ENCODE measurements around the gene SMARCB1.

The SMARCB1 gene

GRCh38 chr22:23829845-23830372, 43.1 kb downstream of the SMARCB1 start:
- Histone ChIP-seq H3K4me2 (ENCODE audit: low read depth, low read length, poor library complexity, severe bottlenecking) (no peak overlapping the region), H3K79me2 (ENCODE audit: insufficient read depth, low read length) (peaks cover 40% of the 10 kb centered on the region), H3K4me3 (ENCODE audit: insufficient read depth, low read length, poor library complexity, severe bottlenecking) (no peak overlapping the region), H3F3A (ENCODE audit: insufficient read depth) (0 out of 2 replicates have a peak, but pooled peaks cover 9% of the 10 kb centered on the region), H2AFZ (ENCODE audit: low read depth, low read length, severe bottlenecking) (no peak overlapping the region), H3K9me2 (replicated peaks; ENCODE audit: insufficient read depth, low read length) (no peaks in the 10 kb centered on the region), H3K27me3 (ENCODE audit: low read length) (no peaks in the 10 kb centered on the region), H3K36me3 (ENCODE audit: low read length) (0 out of 2 replicates have a peak, but pooled peaks cover 3% of the 10 kb centered on the region), H4K20me1 (ENCODE audit: low read depth, low read length) (peaks cover 6% of the 10 kb centered on the region; the same call in 1 of the 2 replicates), H3K27ac (ENCODE audit: low read depth, low read length) (no peak overlapping the region), H3K9me3 (ENCODE audit: insufficient read depth, low read length) (no peaks in the 10 kb centered on the region), H3K9ac (ENCODE audit: low read length) (no peak overlapping the region)
- TF ChIP-seq EZH2phosphoT487 (conservative IDR thresholded peaks at IDR 0.05; ENCODE audit: low read length), result no peak
- no peak for TF ChIP-seq CTCF (IDR thresholded peaks at IDR 0.05; ENCODE audit: insufficient read depth, low read length, poor library complexity, severe bottlenecking)

GRCh38 chr22:23831261-23831660, 44.5 kb downstream of the SMARCB1 start:
- H2AFZ ChIP-seq (ENCODE audit: low read depth, low read length, severe bottlenecking), result no peak overlapping the region
- peaks cover 6% of the 10 kb centered on the region; the same call in 1 of the 2 replicates for H4K20me1 ChIP-seq (ENCODE audit: low read depth, low read length)
- H3K27ac ChIP-seq (ENCODE audit: low read depth, low read length), result no peak overlapping the region
- 0 out of 2 replicates have a peak, but pooled peaks cover 3% of the 10 kb centered on the region for H3K36me3 ChIP-seq (ENCODE audit: low read length)
- no peak for TF ChIP-seq CTCF (IDR thresholded peaks at IDR 0.05; ENCODE audit: insufficient read depth, low read length, poor library complexity, severe bottlenecking)
- no peak for TF ChIP-seq EZH2phosphoT487 (conservative IDR thresholded peaks at IDR 0.05; ENCODE audit: low read length)
- H3K9me3 ChIP-seq (ENCODE audit: insufficient read depth, low read length), result no peaks in the 10 kb centered on the region
- no peak overlapping the region for H3K9ac ChIP-seq (ENCODE audit: low read length)
- no peaks in the 10 kb centered on the region for H3K9me2 ChIP-seq (replicated peaks; ENCODE audit: insufficient read depth, low read length)
- H3K4me3 ChIP-seq (ENCODE audit: insufficient read depth, low read length, poor library complexity, severe bottlenecking), result no peak overlapping the region
- no peaks in the 10 kb centered on the region for H3K27me3 ChIP-seq (ENCODE audit: low read length)
- H3K4me2 ChIP-seq (ENCODE audit: low read depth, low read length, poor library complexity, severe bottlenecking), result no peak overlapping the region
- H3F3A ChIP-seq (ENCODE audit: insufficient read depth), result peaks cover 16% of the 10 kb centered on the region; the same call in 1 of the 2 replicates
- peaks cover 36% of the 10 kb centered on the region for H3K79me2 ChIP-seq (ENCODE audit: insufficient read depth, low read length)

- H3K79me2 ChIP-seq (ENCODE audit: insufficient read depth, low read length), result peaks cover 36% of the 10 kb centered on the region
- no peaks in the 10 kb centered on the region for H3K9me3 ChIP-seq (ENCODE audit: insufficient read depth, low read length)
- H4K20me1 ChIP-seq (ENCODE audit: low read depth, low read length), result peaks cover 6% of the 10 kb centered on the region; the same call in 1 of the 2 replicates
- no peaks in the 10 kb centered on the region for H3K9me2 ChIP-seq (replicated peaks; ENCODE audit: insufficient read depth, low read length)
- H3K27ac ChIP-seq (ENCODE audit: low read depth, low read length), result no peak overlapping the region
- H3K36me3 ChIP-seq (ENCODE audit: low read length), result 0 out of 2 replicates have a peak, but pooled peaks cover 3% of the 10 kb centered on the region
- H3K4me2 ChIP-seq (ENCODE audit: low read depth, low read length, poor library complexity, severe bottlenecking), result no peak overlapping the region
- H3F3A ChIP-seq (ENCODE audit: insufficient read depth), result peaks cover 21% of the 10 kb centered on the region; the same call in 1 of the 2 replicates
- TF ChIP-seq CTCF (IDR thresholded peaks at IDR 0.05; ENCODE audit: insufficient read depth, low read length, poor library complexity, severe bottlenecking) (no peak), EZH2phosphoT487 (conservative IDR thresholded peaks at IDR 0.05; ENCODE audit: low read length) (no peak)
- no peak overlapping the region for H3K9ac ChIP-seq (ENCODE audit: low read length)
- H3K4me3 ChIP-seq (ENCODE audit: insufficient read depth, low read length, poor library complexity, severe bottlenecking), result no peak overlapping the region
- no peaks in the 10 kb centered on the region for H3K27me3 ChIP-seq (ENCODE audit: low read length)
- H2AFZ ChIP-seq (ENCODE audit: low read depth, low read length, severe bottlenecking), result no peak overlapping the region
Observed at GRCh38 chr22:23831781-23832180, 45.0 kb downstream of the SMARCB1 start.

Data from SU-DHL-6 (cell line).